SK-N-SH (cell line): ENCODE measurements around the gene LILRA2. TPM values are rescaled to one million over a fixed set of nuclear protein-coding genes. Genes with fewer than 3 reads are reported as not detected.

Source experiments
- CTCF ChIA-PET: fragments of 300-600, 350-600 bp; formaldehyde crosslinking; extraction: SDS; loops from one replicate; lab custom pipeline; 2021; lab: Yijun Ruan, JAX
- POLR2A ChIA-PET: fragments of 350-600 bp; sonication (Branson Sonifier 250); formaldehyde crosslinking; extraction: SDS; loops from one replicate; lab custom pipeline; 2020; ENCODE audit warnings: antibody characterized with exemption, inconsistent platforms; lab: Yijun Ruan, JAX
- DNase-seq: peaks from one replicate; pipeline ENCODE4 v3.0.0; 2012
- H2AFZ ChIP-seq: fragments of 200-600 bp; sonication (generic); 2 replicates; pipeline ENCODE4 v1.8.1; 2016; ENCODE audit warnings: antibody characterized with exemption, mild to moderate bottlenecking, low read depth
- H3F3A ChIP-seq: fragments of 200-600 bp; sonication (generic); replicated peaks from 2 replicates; pipeline ENCODE3; 2016; ENCODE audit warnings: antibody characterized with exemption, mild to moderate bottlenecking; ENCODE audit not compliant: insufficient read depth
- H3K27ac ChIP-seq, 2 experiments: fragments of 200-500 bp in 1 of 2; fragments of 200-600 bp in 1 of 2; sonication (Bioruptor generic) in 1 of 2; sonication (generic), shearing (Covaris generic) in 1 of 2; 2 replicates each; pipeline versions ENCODE4 v1.5.1 to v1.6.1; 2014 to 2016; ENCODE audit warnings: low read depth in 2 of 2, inconsistent platforms in 1 of 2, low read length in 1 of 2, mild to moderate bottlenecking in 1 of 2, mixed read lengths in 1 of 2
- H3K27me3 ChIP-seq: fragments of 200-600 bp; sonication (generic), shearing (Covaris generic); 2 replicates; pipeline ENCODE4 v1.6.1; 2016; ENCODE audit warnings: mixed run types; ENCODE audit not compliant: insufficient read depth
- H3K36me3 ChIP-seq, 2 experiments: fragments of 200-500 bp in 1 of 2; fragments of 200-600 bp in 1 of 2; sonication (Bioruptor generic) in 1 of 2; sonication (generic) in 1 of 2; replicated peaks in 1 of 2; 2 replicates each; pipeline versions ENCODE3 to v1.5.1; 2014 to 2016; ENCODE audit warnings: low read length in 1 of 2, mild to moderate bottlenecking in 1 of 2; ENCODE audit not compliant: insufficient read depth in 2 of 2, control insufficient read depth in 1 of 2
- H3K4me1 ChIP-seq, 2 experiments: fragments of 200-500 bp in 1 of 2; fragments of 200-600 bp in 1 of 2; sonication (Bioruptor generic) in 1 of 2; sonication (generic), shearing (Covaris generic) in 1 of 2; 2 replicates each; pipeline versions ENCODE4 v1.5.1 to v1.6.1; 2014 to 2016; ENCODE audit warnings: low read depth in 1 of 2, low read length in 1 of 2, mixed run types in 1 of 2; ENCODE audit not compliant: insufficient read depth in 2 of 2, control insufficient read depth in 1 of 2
- H3K4me2 ChIP-seq: fragments of 200-600 bp; sonication (generic), shearing (Covaris generic); 2 replicates; pipeline ENCODE4 v1.6.1; 2017; ENCODE audit warnings: mixed run types
- H3K4me3 ChIP-seq, 2 experiments: fragments of 200-500 bp in 1 of 2; fragments of 200-600 bp in 1 of 2; sonication (Bioruptor generic) in 1 of 2; sonication (generic), shearing (Covaris generic) in 1 of 2; 2 replicates each; pipeline versions ENCODE4 v1.5.1 to v1.8.1; 2014 to 2016; ENCODE audit warnings: low read depth in 2 of 2, inconsistent platforms in 1 of 2, low read length in 1 of 2, mild to moderate bottlenecking in 1 of 2, mixed read lengths in 1 of 2, moderate library complexity in 1 of 2
- H3K79me2 ChIP-seq: fragments of 200-600 bp; sonication (generic); 2 replicates; pipeline ENCODE4 v1.8.1; 2017; ENCODE audit warnings: mild to moderate bottlenecking; ENCODE audit not compliant: insufficient read depth
- H3K9ac ChIP-seq: fragments of 200-600 bp; sonication (generic); 2 replicates; pipeline ENCODE4 v1.6.1; 2017; ENCODE audit warnings: mixed run types
- H3K9me2 ChIP-seq: fragments of 200-600 bp; sonication (generic); 2 replicates; pipeline ENCODE4 v1.6.1; 2017; ENCODE audit warnings: mixed run types
- H3K9me3 ChIP-seq: fragments of 200-600 bp; sonication (generic); 2 replicates; pipeline ENCODE4 v1.6.1; 2017; ENCODE audit warnings: mixed run types, mild to moderate bottlenecking, moderate library complexity
- H4K20me1 ChIP-seq: fragments of 200-600 bp; sonication (generic); 2 replicates; pipeline ENCODE4 v1.6.1; 2017; ENCODE audit warnings: mild to moderate bottlenecking, mixed run types; ENCODE audit not compliant: insufficient read depth
- CHD2 ChIP-seq: fragments of 150-350 bp; IDR thresholded peaks from 2 replicates; pipeline ENCODE4 v1.6.1; 2018; ENCODE audit warnings: low read length; ENCODE audit not compliant: partially characterized antibody
- ELF1 ChIP-seq: IDR thresholded peaks from 2 replicates; pipeline ENCODE4 v1.4.0; 2012
- EZH2phosphoT487 ChIP-seq: fragments of 200-600 bp; sonication (generic); IDR thresholded peaks from 2 replicates; pipeline ENCODE4 v1.6.1; 2017; ENCODE audit warnings: low read depth, mixed run types, mild to moderate bottlenecking, antibody characterized with exemption, moderate library complexity, borderline replicate concordance
- FOXM1 ChIP-seq: IDR thresholded peaks from 2 replicates; pipeline ENCODE4 v1.4.0; 2012; ENCODE audit warnings: low read depth, mild to moderate bottlenecking
- GABPA ChIP-seq: IDR thresholded peaks from 2 replicates; pipeline ENCODE4 v1.4.0; 2012; ENCODE audit warnings: low read depth, mild to moderate bottlenecking
- GATA2 ChIP-seq: sonication (generic); formaldehyde crosslinking; IDR thresholded peaks from 2 replicates; pipeline ENCODE4 v1.5.0; 2020; ENCODE audit warnings: mild to moderate bottlenecking, missing genetic modification reagents
- JUND ChIP-seq: IDR thresholded peaks from 2 replicates; pipeline ENCODE4 v1.4.0; 2012
- MEF2A ChIP-seq: IDR thresholded peaks from 2 replicates; pipeline ENCODE4 v1.4.0; 2012; ENCODE audit warnings: low read depth, borderline replicate concordance
- MXI1 ChIP-seq: IDR thresholded peaks from 2 replicates; pipeline ENCODE4 v1.6.1; 2012; ENCODE audit warnings: mild to moderate bottlenecking, low read depth, low read length, improper control_type of control experiment
- NFIC ChIP-seq: IDR thresholded peaks from 2 replicates; pipeline ENCODE4 v1.4.0; 2012; ENCODE audit warnings: borderline replicate concordance
- POLR2AphosphoS5 ChIP-seq: IDR thresholded peaks from 2 replicates; pipeline ENCODE4 v1.6.1; 2012; ENCODE audit warnings: low read depth, low read length
- RAD21 ChIP-seq: IDR thresholded peaks from 2 replicates; pipeline ENCODE4 v1.6.1; 2012; ENCODE audit warnings: mild to moderate bottlenecking, low read length
- RFX5 ChIP-seq: IDR thresholded peaks from 2 replicates; pipeline ENCODE4 v1.6.1; 2012; ENCODE audit warnings: mild to moderate bottlenecking, improper control_type of control experiment, low read length
- RXRA ChIP-seq: IDR thresholded peaks from 2 replicates; pipeline ENCODE4 v1.4.0; 2012; ENCODE audit warnings: low read depth, mild to moderate bottlenecking, borderline replicate concordance
- SMC3 ChIP-seq: IDR thresholded peaks from 2 replicates; pipeline ENCODE4 v1.6.1; 2012; ENCODE audit warnings: low read depth, low read length, improper control_type of control experiment
- TAF1 ChIP-seq: IDR thresholded peaks from 2 replicates; pipeline ENCODE4 v1.6.1; 2012; ENCODE audit warnings: low read depth, mild to moderate bottlenecking, low read length, moderate library complexity, borderline replicate concordance
- TCF12 ChIP-seq: IDR thresholded peaks from 2 replicates; pipeline ENCODE4 v1.4.0; 2012
- TEAD4 ChIP-seq: IDR thresholded peaks from 2 replicates; pipeline ENCODE4 v1.4.0; 2012; ENCODE audit warnings: mild to moderate bottlenecking, borderline replicate concordance; ENCODE audit not compliant: insufficient read depth
- WGBS: methylation state at CpG from one replicate; pipeline ENCODE4 v1.1.6; 2017; ENCODE audit warnings: low lambda C conversion rate; 5-methylcytosine and 5-hydroxymethylcytosine counted together
- polyA plus RNA-seq, 3 experiments: library from polyadenylated mRNA; depleted of rRNA; stranded (reverse); fragments of >200 nt; gene quantifications; 2 replicates each; pipeline ENCODE4 v1.2.3, GENCODE V29; 2012
- TF ChIP-seq, protein P1 (sequence below): IDR thresholded peaks from 2 replicates; pipeline ENCODE4; 2012
- TF ChIP-seq, protein P2 (sequence below): IDR thresholded peaks from 2 replicates; pipeline ENCODE4 v1.4.0; 2012; ENCODE audit warnings: low read depth
- TF ChIP-seq, protein P3 (sequence below): IDR thresholded peaks from 2 replicates; pipeline ENCODE4 v1.4.0; 2012; ENCODE audit warnings: low read depth, borderline replicate concordance
- TF ChIP-seq, protein P4 (sequence below): fragments of 150-350 bp; IDR thresholded peaks from 2 replicates; pipeline ENCODE4 v1.6.1; 2016; ENCODE audit warnings: mild to moderate bottlenecking, low read depth, low read length

Gene LILRA2
- polyA plus RNA-seq, 1 of the 3 experiments (the other 2 are of a cell fraction), result not detected

DNA sequence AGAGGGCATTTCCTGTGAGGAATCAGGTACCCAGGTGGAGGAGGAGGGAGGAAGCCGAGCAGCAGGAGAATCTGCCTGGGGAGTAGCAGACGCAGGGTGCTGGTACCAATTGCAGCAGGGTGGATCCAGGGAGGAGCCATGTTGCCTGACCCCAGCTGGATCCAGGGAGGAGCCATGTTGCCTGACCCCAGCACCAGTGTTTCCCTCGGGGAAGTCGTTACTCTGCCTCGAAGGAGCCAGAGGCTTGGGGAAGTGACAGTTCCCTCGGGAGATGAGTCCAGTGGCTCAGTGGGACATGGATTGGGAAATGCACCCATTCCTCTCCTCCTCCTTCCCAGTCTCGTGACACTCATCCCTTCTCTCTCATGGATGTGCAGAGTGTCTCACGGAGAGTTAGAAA, 39.4 kb upstream of the LILRA2 start:
- Histone ChIP-seq H3K36me3 (no peaks in the 10 kb centered on the region), H3K9me3 (no peaks in the 10 kb centered on the region), H3K9ac (no peak overlapping the region), H3K79me2 (no peaks in the 10 kb centered on the region), H3K27me3 (peaks cover 56% of the 10 kb centered on the region), H3K27ac (no peak overlapping the region), H3K4me1 (no peaks in the 10 kb centered on the region), H3K4me2 (no peak overlapping the region), H3F3A (no peaks in the 10 kb centered on the region), H2AFZ (no peak overlapping the region), H3K9me2 (no peaks in the 10 kb centered on the region), H3K4me3 (no peak overlapping the region), H4K20me1 (no peaks in the 10 kb centered on the region)
- no peak for DNase-seq
- WGBS, result 3% methylated on average over 5 of the region's 8 CpGs
- ChIA-PET POLR2A (no interaction called here), CTCF (no interaction called here)
- TF ChIP-seq ELF1 (no peak), POLR2AphosphoS5 (no peak), CHD2 (no peak), SMC3 (no peak), GATA2 (CRISPR knock-in tag) (no peak), TEAD4 (no peak), TAF1 (no peak), MXI1 (no peak)
- TF ChIP-seq, protein P1, sequence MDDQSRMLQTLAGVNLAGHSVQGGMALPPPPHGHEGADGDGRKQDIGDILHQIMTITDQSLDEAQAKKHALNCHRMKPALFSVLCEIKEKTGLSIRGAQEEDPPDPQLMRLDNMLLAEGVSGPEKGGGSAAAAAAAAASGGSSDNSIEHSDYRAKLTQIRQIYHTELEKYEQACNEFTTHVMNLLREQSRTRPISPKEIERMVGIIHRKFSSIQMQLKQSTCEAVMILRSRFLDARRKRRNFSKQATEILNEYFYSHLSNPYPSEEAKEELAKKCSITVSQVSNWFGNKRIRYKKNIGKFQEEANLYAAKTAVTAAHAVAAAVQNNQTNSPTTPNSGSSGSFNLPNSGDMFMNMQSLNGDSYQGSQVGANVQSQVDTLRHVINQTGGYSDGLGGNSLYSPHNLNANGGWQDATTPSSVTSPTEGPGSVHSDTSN, result no peak

DNA sequence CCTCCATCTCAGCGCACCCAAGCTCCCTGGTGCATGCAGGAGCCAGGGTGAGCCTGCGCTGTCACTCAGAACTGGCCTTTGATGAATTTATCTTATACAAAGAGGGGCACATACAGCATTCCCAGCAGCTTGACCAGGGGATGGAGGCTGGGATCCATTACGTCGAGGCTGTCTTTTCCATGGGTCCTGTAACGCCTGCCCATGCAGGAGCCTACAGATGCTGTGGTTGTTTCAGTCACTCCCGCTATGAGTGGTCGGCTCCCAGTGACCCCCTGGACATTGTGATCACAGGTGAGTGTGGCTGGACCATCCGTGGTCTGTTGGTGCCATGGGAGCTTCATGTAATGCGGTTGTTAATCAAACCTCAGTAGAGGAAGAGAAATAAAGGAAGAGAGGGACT, 38.0 kb upstream of the LILRA2 start:
- no peaks in the 10 kb centered on the region for H3K79me2 ChIP-seq
- no peak overlapping the region for H3K9ac ChIP-seq
- CTCF ChIA-PET, result no interaction called here
- H3K4me3 ChIP-seq, result no peak overlapping the region
- H3K4me2 ChIP-seq, result no peak overlapping the region
- H3F3A ChIP-seq, result no peaks in the 10 kb centered on the region
- no peak overlapping the region for H2AFZ ChIP-seq
- no peaks in the 10 kb centered on the region for H3K9me3 ChIP-seq
- 5% methylated on average over 9 of the region's 9 CpGs for WGBS
- TF ChIP-seq, protein P2, sequence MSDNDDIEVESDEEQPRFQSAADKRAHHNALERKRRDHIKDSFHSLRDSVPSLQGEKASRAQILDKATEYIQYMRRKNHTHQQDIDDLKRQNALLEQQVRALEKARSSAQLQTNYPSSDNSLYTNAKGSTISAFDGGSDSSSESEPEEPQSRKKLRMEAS, result no peak
- TF ChIP-seq RFX5 (no peak), EZH2phosphoT487 (no peak), GATA2 (CRISPR knock-in tag) (no peak), NFIC (no peak), TCF12 (no peak), ELF1 (no peak), TEAD4 (no peak), MEF2A (no peak), RXRA (no peak), JUND (no peak), FOXM1 (no peak), RAD21 (no peak), GABPA (no peak)
- TF ChIP-seq, protein P3, sequence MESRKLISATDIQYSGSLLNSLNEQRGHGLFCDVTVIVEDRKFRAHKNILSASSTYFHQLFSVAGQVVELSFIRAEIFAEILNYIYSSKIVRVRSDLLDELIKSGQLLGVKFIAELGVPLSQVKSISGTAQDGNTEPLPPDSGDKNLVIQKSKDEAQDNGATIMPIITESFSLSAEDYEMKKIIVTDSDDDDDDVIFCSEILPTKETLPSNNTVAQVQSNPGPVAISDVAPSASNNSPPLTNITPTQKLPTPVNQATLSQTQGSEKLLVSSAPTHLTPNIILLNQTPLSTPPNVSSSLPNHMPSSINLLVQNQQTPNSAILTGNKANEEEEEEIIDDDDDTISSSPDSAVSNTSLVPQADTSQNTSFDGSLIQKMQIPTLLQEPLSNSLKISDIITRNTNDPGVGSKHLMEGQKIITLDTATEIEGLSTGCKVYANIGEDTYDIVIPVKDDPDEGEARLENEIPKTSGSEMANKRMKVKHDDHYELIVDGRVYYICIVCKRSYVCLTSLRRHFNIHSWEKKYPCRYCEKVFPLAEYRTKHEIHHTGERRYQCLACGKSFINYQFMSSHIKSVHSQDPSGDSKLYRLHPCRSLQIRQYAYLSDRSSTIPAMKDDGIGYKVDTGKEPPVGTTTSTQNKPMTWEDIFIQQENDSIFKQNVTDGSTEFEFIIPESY, result no peak
- TF ChIP-seq, protein P4, sequence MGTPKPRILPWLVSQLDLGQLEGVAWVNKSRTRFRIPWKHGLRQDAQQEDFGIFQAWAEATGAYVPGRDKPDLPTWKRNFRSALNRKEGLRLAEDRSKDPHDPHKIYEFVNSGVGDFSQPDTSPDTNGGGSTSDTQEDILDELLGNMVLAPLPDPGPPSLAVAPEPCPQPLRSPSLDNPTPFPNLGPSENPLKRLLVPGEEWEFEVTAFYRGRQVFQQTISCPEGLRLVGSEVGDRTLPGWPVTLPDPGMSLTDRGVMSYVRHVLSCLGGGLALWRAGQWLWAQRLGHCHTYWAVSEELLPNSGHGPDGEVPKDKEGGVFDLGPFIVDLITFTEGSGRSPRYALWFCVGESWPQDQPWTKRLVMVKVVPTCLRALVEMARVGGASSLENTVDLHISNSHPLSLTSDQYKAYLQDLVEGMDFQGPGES, result no peak
- TF ChIP-seq, all 33 proteins: peak for 0
- no peak overlapping the region for H3K27ac ChIP-seq
- no peaks in the 10 kb centered on the region for H4K20me1 ChIP-seq
- POLR2A ChIA-PET, result no interaction called here
- H3K27me3 ChIP-seq, result peaks cover 56% of the 10 kb centered on the region
- H3K4me1 ChIP-seq, result no peaks in the 10 kb centered on the region
- no peaks in the 10 kb centered on the region for H3K36me3 ChIP-seq
- DNase-seq, result no peak
- H3K9me2 ChIP-seq, result no peaks in the 10 kb centered on the region
